Lung (tissue), 12 donors: ENCODE results near the gene PRLR. TPM values are rescaled to one million over a fixed set of nuclear protein-coding genes. Genes with fewer than 3 reads are reported as not detected.

Source experiments
- ATAC-seq: fragments of 200-7000 bp; cut with Tn5 transposase; one replicate; pipeline ENCODE4 v1.9.1; 2020; ENCODE audit warnings: moderate number of reproducible peaks; ENCODE audit not compliant: insufficient read depth, low FRiP score
- DNase-seq, 3 donors: peaks; one replicate each; pipeline ENCODE4 v3.0.0-alpha.2; 2013 to 2017
- H3K27ac ChIP-seq, 2 donors: one replicate each; pipeline ENCODE4 v1.5.1; 2013; ENCODE audit warnings: mild to moderate bottlenecking in 2 of 2, moderate library complexity in 2 of 2, control low read depth in 1 of 2, inconsistent platforms in 1 of 2, low read depth in 1 of 2, low read length in 1 of 2
- H3K27me3 ChIP-seq, 3 donors: one replicate each; pipeline ENCODE4 v1.5.1; 2013; ENCODE audit warnings: low read length in 2 of 3; ENCODE audit not compliant: control insufficient read depth in 3 of 3, insufficient read depth in 3 of 3
- H3K36me3 ChIP-seq, 4 donors: one replicate each; pipeline ENCODE4 v1.5.1; 2013; ENCODE audit warnings: low read length in 4 of 4, mild to moderate bottlenecking in 1 of 4, moderate library complexity in 1 of 4; ENCODE audit not compliant: control insufficient read depth in 4 of 4, insufficient read depth in 4 of 4
- H3K4me1 ChIP-seq, 5 donors: one replicate each; pipeline ENCODE4 v1.5.1; 2013; ENCODE audit warnings: low read length in 5 of 5, mild to moderate bottlenecking in 2 of 5, moderate library complexity in 1 of 5; ENCODE audit not compliant: control insufficient read depth in 5 of 5, insufficient read depth in 5 of 5
- H3K4me3 ChIP-seq: one replicate; pipeline ENCODE4 v1.5.1; 2013; ENCODE audit warnings: mild to moderate bottlenecking, control low read depth, moderate library complexity
- H3K9ac ChIP-seq, 2 donors: one replicate each; pipeline ENCODE4 v1.5.1; 2013; ENCODE audit warnings: low read length in 2 of 2, control low read depth in 1 of 2; ENCODE audit not compliant: insufficient read depth in 1 of 2
- H3K9me3 ChIP-seq, 4 donors: one replicate each; pipeline ENCODE4 v1.5.1; 2013; ENCODE audit warnings: low read length in 3 of 4, mild to moderate bottlenecking in 1 of 4, moderate library complexity in 1 of 4; ENCODE audit not compliant: control insufficient read depth in 4 of 4, insufficient read depth in 3 of 4
- WGBS, 2 donors: extraction: QIAGEN DNeasy Blood & Tissue Kit; methylation state at CpG; one replicate each; pipeline ENCODE4 v1.1.7; 2013; 5-methylcytosine and 5-hydroxymethylcytosine counted together
- polyA plus RNA-seq, 2 donors: library from polyadenylated mRNA; stranded (reverse); fragments of 200-250 nt; gene quantifications; one replicate each; pipeline ENCODE4 v1.2.1, GENCODE V29; 2013
- total RNA-seq, 2 donors: library from RNA; depleted of rRNA in 1 of 2; stranded (reverse); fragments of >200 nt in 1 of 2; gene quantifications; one replicate each; pipeline ENCODE4 v1.2.1, GENCODE V29; 2014 to 2021
- TF ChIP-seq, protein P1 (sequence below): IDR thresholded peaks from 2 replicates; pipeline ENCODE4 v1.5.1; 2012; ENCODE audit warnings: mild to moderate bottlenecking; ENCODE audit errors: control extremely low read depth, extremely low read depth
- donor health status: control.
- donor health status: control.
- donor health status: Bipolar disorder and iron deficiency.
- donor health status: healthy.
- donor health status: DM: yes; HTN: yes; CAD: no.

PRLR gene
- total and polyA plus RNA-seq, 4 donors: 0.02 to 3.4 (median 0.76) TPM

DNA sequence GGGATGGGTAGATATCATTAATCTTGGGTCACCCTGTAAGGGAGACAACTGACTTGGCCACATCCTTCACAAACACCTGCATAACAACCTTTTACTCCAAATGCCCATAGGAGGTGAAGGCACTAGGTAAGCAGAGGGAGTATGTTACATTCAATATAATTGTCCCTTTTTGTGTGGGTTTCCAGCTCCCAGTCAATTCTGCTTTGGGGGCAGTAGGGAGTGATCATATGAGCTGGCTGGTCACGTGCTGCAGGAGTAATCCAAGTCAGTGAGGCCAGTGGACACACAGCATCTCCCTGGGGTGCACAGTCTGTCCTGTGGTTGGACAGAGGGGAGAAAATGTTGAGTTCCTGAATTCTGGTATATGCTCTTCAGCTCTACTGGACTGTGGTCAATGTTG, 181.4 kb downstream of the PRLR start:
- no peaks in the 10 kb centered on the region for H3K4me1 ChIP-seq
- TF ChIP-seq, protein P1, sequence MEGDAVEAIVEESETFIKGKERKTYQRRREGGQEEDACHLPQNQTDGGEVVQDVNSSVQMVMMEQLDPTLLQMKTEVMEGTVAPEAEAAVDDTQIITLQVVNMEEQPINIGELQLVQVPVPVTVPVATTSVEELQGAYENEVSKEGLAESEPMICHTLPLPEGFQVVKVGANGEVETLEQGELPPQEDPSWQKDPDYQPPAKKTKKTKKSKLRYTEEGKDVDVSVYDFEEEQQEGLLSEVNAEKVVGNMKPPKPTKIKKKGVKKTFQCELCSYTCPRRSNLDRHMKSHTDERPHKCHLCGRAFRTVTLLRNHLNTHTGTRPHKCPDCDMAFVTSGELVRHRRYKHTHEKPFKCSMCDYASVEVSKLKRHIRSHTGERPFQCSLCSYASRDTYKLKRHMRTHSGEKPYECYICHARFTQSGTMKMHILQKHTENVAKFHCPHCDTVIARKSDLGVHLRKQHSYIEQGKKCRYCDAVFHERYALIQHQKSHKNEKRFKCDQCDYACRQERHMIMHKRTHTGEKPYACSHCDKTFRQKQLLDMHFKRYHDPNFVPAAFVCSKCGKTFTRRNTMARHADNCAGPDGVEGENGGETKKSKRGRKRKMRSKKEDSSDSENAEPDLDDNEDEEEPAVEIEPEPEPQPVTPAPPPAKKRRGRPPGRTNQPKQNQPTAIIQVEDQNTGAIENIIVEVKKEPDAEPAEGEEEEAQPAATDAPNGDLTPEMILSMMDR: no peak
- 83 to 86% methylated on average over 1 of the region's 1 CpG for WGBS, 2 donors
- H3K27ac ChIP-seq: no peak overlapping the region
- H3K27me3 ChIP-seq: no peaks in the 10 kb centered on the region
- no peak overlapping the region for H3K9ac ChIP-seq
- ATAC-seq (no peak), DNase-seq (no peak)
- H3K9me3 ChIP-seq: no peaks in the 10 kb centered on the region
- no peak overlapping the region for H3K4me3 ChIP-seq
- H3K36me3 ChIP-seq: no peaks in the 10 kb centered on the region

DNA sequence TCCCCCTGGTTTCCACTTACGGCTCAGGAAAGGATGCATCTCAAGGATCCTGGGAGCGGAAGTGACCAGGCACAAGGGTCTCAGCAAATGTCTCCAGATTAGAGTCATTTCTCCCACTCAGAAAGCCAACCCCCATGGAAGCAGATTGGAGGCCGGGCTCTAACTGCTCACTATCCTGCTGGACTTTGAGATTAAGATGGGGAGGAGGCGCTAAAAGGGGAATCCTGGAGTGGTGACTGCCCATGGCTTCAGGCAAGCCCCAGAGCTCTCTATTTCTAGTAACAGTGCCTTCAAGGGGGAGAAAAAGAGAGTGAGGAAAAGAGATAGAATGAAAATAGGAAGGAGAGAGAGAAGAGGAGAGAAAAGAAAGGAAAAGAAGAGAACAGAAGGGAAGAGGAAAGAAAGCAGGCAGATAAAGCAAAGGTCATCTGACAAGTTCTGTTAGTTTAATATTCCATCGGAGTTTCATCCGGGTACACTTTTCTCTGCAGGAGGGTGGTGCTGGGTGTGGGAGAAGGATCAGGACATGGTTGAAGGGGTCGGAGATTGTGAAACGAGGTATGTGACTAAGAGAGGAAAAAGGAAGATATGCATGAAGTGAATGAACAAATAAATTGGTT, 182.4 kb downstream of the PRLR start, which contains the start of gene AGXT2:
Gene AGXT2, minus strand, starts transcription at position 165 of the 620 bp plus-strand sequence. Its CDS starts 57 bp downstream, at position 108.
- ATAC-seq (no peak), DNase-seq (no peak)
- H3K9ac ChIP-seq: no peak within 1 kb of the TSS
- no peaks in the 10 kb centered on the region for H3K9me3 ChIP-seq
- WGBS, 2 donors: 77 to 83% methylated on average over 8 of the region's 8 CpGs
- TF ChIP-seq, protein P1: no peak
- no peak within 1 kb of the TSS for H3K4me3 ChIP-seq
- no peaks in the 10 kb centered on the region for H3K36me3 ChIP-seq
- H3K4me1 ChIP-seq: no peaks in the 10 kb centered on the region
- no peaks in the 10 kb centered on the region for H3K27me3 ChIP-seq
- no peak within 1 kb of the TSS for H3K27ac ChIP-seq

DNA sequence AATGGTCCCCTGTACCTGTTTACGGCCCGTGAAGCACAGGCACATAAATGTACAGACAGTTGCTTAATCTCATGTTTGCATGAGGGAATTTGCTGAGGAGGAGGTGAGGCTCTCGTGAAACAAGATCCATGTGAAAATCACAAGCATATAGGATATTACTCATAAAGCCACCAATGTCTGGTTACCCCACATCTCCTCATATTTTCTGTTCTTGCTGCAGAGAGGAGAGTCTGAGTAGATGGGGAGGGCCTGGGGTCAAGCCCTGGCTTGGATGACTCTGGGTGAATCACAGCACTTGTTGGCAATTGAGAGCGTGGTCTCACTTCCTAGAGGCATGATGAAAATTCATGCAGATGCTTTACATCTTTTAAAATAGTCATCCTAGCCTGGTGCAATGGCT, 183.5 kb downstream of the PRLR start:
- DNase-seq (no peak), ATAC-seq (no peak)
- TF ChIP-seq, protein P1: no peak
- Histone ChIP-seq H3K27me3 (no peaks in the 10 kb centered on the region), H3K36me3 (no peaks in the 10 kb centered on the region), H3K9me3 (no peaks in the 10 kb centered on the region), H3K4me3 (no peak overlapping the region), H3K9ac (no peak overlapping the region), H3K27ac (no peak overlapping the region), H3K4me1 (no peaks in the 10 kb centered on the region)
- 87 to 90% methylated on average over 4 of the region's 4 CpGs for WGBS, 2 donors

DNA sequence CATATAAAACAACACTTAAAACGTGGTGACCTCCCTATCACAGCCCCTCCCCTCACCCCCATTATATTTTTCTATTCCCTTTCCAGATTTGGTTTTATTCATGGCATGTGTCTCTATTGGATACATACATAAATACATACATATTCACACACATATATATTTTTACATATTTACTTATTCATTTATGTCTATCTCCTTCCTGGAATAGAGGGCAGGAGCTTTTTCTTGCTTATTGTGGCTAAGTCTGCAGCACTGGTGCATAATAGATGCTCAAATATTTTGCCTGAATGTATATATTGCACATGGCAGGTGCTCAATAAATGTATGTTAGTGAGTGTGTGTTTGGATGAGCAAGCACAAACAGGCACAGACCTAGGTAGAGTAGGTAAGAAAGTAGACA, 185.0 kb downstream of the PRLR start:
- H3K4me1 ChIP-seq: no peaks in the 10 kb centered on the region
- TF ChIP-seq, protein P1: no peak
- WGBS, 2 donors: 39 to 69% methylated on average over 1 of the region's 1 CpG
- no peaks in the 10 kb centered on the region for H3K36me3 ChIP-seq
- ATAC-seq: no peak
- H3K4me3 ChIP-seq: no peak overlapping the region
- no peaks in the 10 kb centered on the region for H3K27me3 ChIP-seq
- no peak overlapping the region for H3K27ac ChIP-seq
- H3K9me3 ChIP-seq: no peaks in the 10 kb centered on the region
- H3K9ac ChIP-seq: no peak overlapping the region
- no peak for DNase-seq
